K562 (cell line): Measurements from ENCODE around the gene CEP128. TPM values are rescaled to one million over a fixed set of nuclear protein-coding genes. Genes with fewer than 3 reads are reported as not detected.

Experiments
- ATAC-seq: fragments of 200-7000 bp; cut with Tn5 transposase; 3 replicates; pipeline ENCODE4 v1.9.1; 2020; ENCODE audit warnings: moderate library complexity
- BruUV-seq: library from RNA; stranded (reverse); fragments of 400-500 nt; replicated peaks from 2 replicates; lab custom pipeline; 2021; lab: Mats Ljungman, UMichigan
- CTCF ChIA-PET: fragments of 300-600 bp; formaldehyde crosslinking; extraction: SDS; loops from one replicate; lab custom pipeline; 2021; ENCODE audit warnings: low intra/inter-chr PET ratio; lab: Yijun Ruan, JAX
- POLR2A ChIA-PET: fragments of 300-600, 350-650 bp; sonication (Branson Sonifier 250); formaldehyde crosslinking; extraction: SDS; loops from one replicate; lab custom pipeline; 2021; ENCODE audit warnings: antibody characterized with exemption, inconsistent platforms; lab: Yijun Ruan, JAX
- DNase-seq, 4 experiments: peaks; one replicate each; pipeline versions ENCODE4 v3.0.0 to v3.0.0-alpha.2; 2011 to 2018; ENCODE audit warnings: low spot score in 3 of 4, mixed read lengths in 3 of 4; ENCODE audit errors: extremely low read depth in 1 of 4
- FAIRE-seq: peaks from 2 replicates; lab custom pipeline; 2011; peaks lifted over from hg19 to GRCh38; lab: Jason Lieb, UNC
- H2AFZ ChIP-seq: 2 replicates; pipeline ENCODE4 v1.6.0; 2011; ENCODE audit warnings: low read depth, low read length, control low read depth, inconsistent platforms
- H3K27ac ChIP-seq: fragments of 200-600 bp; 3 replicates; pipeline ENCODE4 v1.8.0; 2011; ENCODE audit warnings: low read depth, mild to moderate bottlenecking, control low read depth, inconsistent platforms, low read length, moderate library complexity, mixed read lengths; ENCODE audit errors: extremely low read depth
- H3K27me3 ChIP-seq, 2 experiments: fragments of 300-600 bp in 1 of 2; 2 replicates in 1 of 2; 3 replicates in 1 of 2; pipeline versions ENCODE4 v1.6.0 to v1.8.0; 2011; ENCODE audit warnings: inconsistent platforms in 2 of 2, low read length in 2 of 2, mild to moderate bottlenecking in 1 of 2, mixed read lengths in 1 of 2, moderate library complexity in 1 of 2; ENCODE audit not compliant: control insufficient read depth in 2 of 2, insufficient read depth in 2 of 2
- H3K36me3 ChIP-seq: fragments of 300-600 bp; 3 replicates; pipeline ENCODE4 v1.8.0; 2011; ENCODE audit warnings: mild to moderate bottlenecking, low read length, inconsistent platforms; ENCODE audit not compliant: control insufficient read depth, insufficient read depth
- H3K4me1 ChIP-seq, 2 experiments: fragments of 200-600 bp in 1 of 2; replicated peaks in 1 of 2; 2 replicates in 1 of 2; 3 replicates in 1 of 2; pipeline versions ENCODE4 v1.5.1 to v1.8.0; 2011; ENCODE audit warnings: inconsistent platforms in 2 of 2, low read length in 2 of 2, mild to moderate bottlenecking in 1 of 2, mixed read lengths in 1 of 2, moderate library complexity in 1 of 2; ENCODE audit not compliant: control insufficient read depth in 2 of 2, insufficient read depth in 2 of 2
- H3K4me2 ChIP-seq: 2 replicates; pipeline ENCODE4 v1.6.1; 2011; ENCODE audit warnings: low read length, control low read depth, inconsistent platforms, mixed read lengths; ENCODE audit not compliant: insufficient read depth
- H3K4me3 ChIP-seq: fragments of 200-600 bp; sonication (generic), shearing (Covaris generic); 2 replicates; pipeline ENCODE4 v1.5.1; 2016; ENCODE audit warnings: control low read depth, inconsistent platforms
- H3K79me2 ChIP-seq: fragments of 200-600 bp; 3 replicates; pipeline ENCODE4 v1.8.0; 2011; ENCODE audit warnings: low read length, inconsistent platforms; ENCODE audit not compliant: control insufficient read depth, insufficient read depth
- H3K9ac ChIP-seq, 2 experiments: 2 replicates each; pipeline versions ENCODE4 v1.6.0 to v1.6.1; 2011; ENCODE audit warnings: low read depth in 2 of 2, low read length in 2 of 2, control low read depth in 1 of 2, inconsistent platforms in 1 of 2, mild to moderate bottlenecking in 1 of 2, mixed read lengths in 1 of 2; ENCODE audit not compliant: insufficient read depth in 1 of 2
- H3K9me1 ChIP-seq: one replicate; pipeline ENCODE4 v1.6.0; 2011; ENCODE audit warnings: inconsistent platforms, mild to moderate bottlenecking, low read length, moderate library complexity; ENCODE audit not compliant: control insufficient read depth, insufficient read depth
- H3K9me3 ChIP-seq: replicated peaks from 2 replicates; pipeline ENCODE4 v1.5.1; 2011; ENCODE audit warnings: low read depth, low read length, inconsistent platforms; ENCODE audit not compliant: control insufficient read depth, insufficient read depth
- H4K20me1 ChIP-seq: replicated peaks from 2 replicates; pipeline ENCODE4 v1.6.1; 2011; ENCODE audit warnings: low read length, inconsistent platforms, mixed read lengths; ENCODE audit not compliant: control insufficient read depth, insufficient read depth
- ATF2 ChIP-seq: sonication (generic); formaldehyde crosslinking; IDR thresholded peaks from 2 replicates; pipeline ENCODE4 v1.8.1; 2022; ENCODE audit warnings: missing genetic modification reagents
- ETV1 ChIP-seq: fragments of 450-650 bp; conservative IDR thresholded peaks from 2 replicates; pipeline ENCODE4 v1.6.1; 2016; ENCODE audit warnings: missing genetic modification characterization, control low read depth, low read depth, missing compliant biosample characterization
- MBD2 ChIP-seq: sonication (generic); IDR thresholded peaks from 2 replicates; pipeline ENCODE4 v1.6.1; 2016; ENCODE audit warnings: low read depth, borderline replicate concordance
- NFIX ChIP-seq: fragments of 250-450 bp; sonication (Bioruptor Pico); IDR thresholded peaks from 2 replicates; pipeline ENCODE4 v1.4.0; 2020; ENCODE audit warnings: low read depth, mild to moderate bottlenecking, moderate library complexity
- SIX5 ChIP-seq, 2 experiments: IDR thresholded peaks; 2 replicates each; pipeline ENCODE4 v1.6.1; 2011; ENCODE audit warnings: low read length in 2 of 2, borderline replicate concordance in 1 of 2, low read depth in 1 of 2, mild to moderate bottlenecking in 1 of 2, moderate library complexity in 1 of 2; ENCODE audit not compliant: insufficient read depth in 1 of 2
- SMAD1 ChIP-seq: fragments of 150-350 bp; IDR thresholded peaks from 2 replicates; pipeline ENCODE4 v1.6.1; 2014; ENCODE audit warnings: low read length, low read depth; ENCODE audit not compliant: partially characterized antibody
- TSHZ1 ChIP-seq: fragments of 250-450 bp; sonication (Bioruptor Pico); IDR thresholded peaks from 2 replicates; pipeline ENCODE4 v1.4.0; 2020; ENCODE audit warnings: mild to moderate bottlenecking, moderate library complexity
- ZBTB7A ChIP-seq: IDR thresholded peaks from 2 replicates; pipeline ENCODE4 v1.6.1; 2011; ENCODE audit warnings: low read depth, mild to moderate bottlenecking, low read length, moderate library complexity, borderline replicate concordance; ENCODE audit not compliant: control insufficient read depth
- ZNF217 ChIP-seq: sonication (generic); formaldehyde crosslinking; IDR thresholded peaks from 2 replicates; pipeline ENCODE4 v1.8.0; 2022; ENCODE audit warnings: mild to moderate bottlenecking, missing genetic modification reagents
- ZNF449 ChIP-seq: fragments of 250-450 bp; sonication (Bioruptor Pico); IDR thresholded peaks from 2 replicates; pipeline ENCODE4 v1.8.0; 2022; ENCODE audit warnings: moderate library complexity, mild to moderate bottlenecking, inconsistent platforms
- ZNF609 ChIP-seq: sonication (generic); formaldehyde crosslinking; IDR thresholded peaks from 2 replicates; pipeline ENCODE4 v1.8.1; 2023; ENCODE audit warnings: missing genetic modification reagents, mild to moderate bottlenecking, borderline replicate concordance
- WGBS: fragments of 100-300 bp; shearing (Covaris generic); methylation state at CpG from one replicate; pipeline ENCODE4 v1.1.6; 2016; ENCODE audit warnings: low coverage, mixed read lengths; ENCODE audit not compliant: insufficient coverage; ENCODE audit errors: missing lambda C conversion rate; 5-methylcytosine and 5-hydroxymethylcytosine counted together
- in situ Hi-C: fragments of 300-500 bp; cut with MboI; formaldehyde crosslinking; loops from 4 replicates; pipeline ENCODE4 v1.15.0; 2018; ENCODE audit warnings: inconsistent platforms, mixed read lengths
- intact Hi-C: fragments of 100-400 bp; cut with micrococcal nuclease; formaldehyde crosslinking; loops from 2 replicates; pipeline ENCODE4 v1.14.2; 2022
- polyA plus RNA-seq, 8 experiments: library from polyadenylated mRNA; depleted of rRNA in 4 of 8; stranded (reverse) in 5 of 8; unstranded in 3 of 8; fragments of >200 nt; fragmentation: Nextera tagmentation in 2 of 8; fragmentation: Illumina TruSeq in 1 of 8; extraction: Ambion mirVana in 2 of 8; extraction: Trizol in 1 of 8; gene quantifications; 2 replicates each; pipeline versions ENCODE4 v1.2.1 to v1.2.3, GENCODE V29; 2011 to 2014; ENCODE audit warnings: inconsistent platforms in 1 of 8, missing spikeins in 1 of 8
- total RNA-seq, 7 experiments: library from RNA; depleted of rRNA in 6 of 7; stranded (reverse); fragments of >200 nt in 6 of 7; fragmentation: Illumina TruSeq in 2 of 7; extraction: Trizol in 2 of 7; gene quantifications; 2 replicates each; pipeline versions ENCODE4 v1.2.1 to v1.2.3, GENCODE V29; 2011 to 2021; ENCODE audit warnings: low replicate concordance in 1 of 7

The CEP128 gene
- total and polyA plus RNA-seq, 9 of the 15 experiments (the other 6 are each of a cell fraction or from before 2014, with no cell fraction given) = 2.3 to 9.2 (median 4.6) TPM

GRCh38 chr14:80455031-80455430, 486.5 kb downstream of the CEP128 start:
- ATAC-seq (no peak), FAIRE-seq (no peak), DNase-seq (no peak)
- H3K4me1 ChIP-seq = no peaks in the 10 kb centered on the region
- H3K4me2 ChIP-seq = no peak overlapping the region
- no peaks in the 10 kb centered on the region for H3K27me3 ChIP-seq
- H3K4me3 ChIP-seq = no peak overlapping the region
- H3K9me3 ChIP-seq = no peaks in the 10 kb centered on the region
- H3K9me1 ChIP-seq = no peaks in the 10 kb centered on the region
- WGBS = 2% methylated on average over 5 of the region's 6 CpGs
- intact Hi-C loops = no loop called here
- H3K36me3 ChIP-seq = no peaks in the 10 kb centered on the region
- no peak overlapping the region for H3K9ac ChIP-seq
- in situ Hi-C loops = no loop called here
- POLR2A ChIA-PET = no interaction called here
- no TSS peak for BruUV-seq
- H4K20me1 ChIP-seq = no peaks in the 10 kb centered on the region
- no peak overlapping the region for H3K27ac ChIP-seq
- no peaks in the 10 kb centered on the region for H3K79me2 ChIP-seq
- no peak overlapping the region for H2AFZ ChIP-seq
- CTCF ChIA-PET = no interaction called here
- TF ChIP-seq MBD2 (no peak), SIX5 (IDR thresholded peaks at IDR 0.05; ENCODE audit: borderline replicate concordance in 1 of 2, insufficient read depth in 1 of 2, low read depth in 1 of 2, low read length in 2 of 2) (no peak), SMAD1 (no peak), ZNF449 (CRISPR knock-in tag) (no peak), ZBTB7A (no peak), NFIX (CRISPR knock-in tag) (no peak), ZNF609 (CRISPR knock-in tag) (no peak), ETV1 (tag) (no peak), ZNF217 (CRISPR knock-in tag) (no peak), TSHZ1 (CRISPR knock-in tag) (no peak), ATF2 (CRISPR knock-in tag) (no peak)
